TTC549 (cell line): Measurements from ENCODE around the gene MAB21L4.
A peak's percentile ranks its signal among the peaks of the same experiment; 100 is the strongest.
"Not testable (repeated sequence)": the region's sequence is repeated elsewhere in the genome, so short reads cannot be mapped to it uniquely, and the experiment has no call there.

Experiments
- FAIRE-seq: peaks from 2 replicates; lab custom pipeline; 2012; peaks lifted over from hg19 to GRCh38; lab: Jason Lieb, UNC

MAB21L4 gene

DNA sequence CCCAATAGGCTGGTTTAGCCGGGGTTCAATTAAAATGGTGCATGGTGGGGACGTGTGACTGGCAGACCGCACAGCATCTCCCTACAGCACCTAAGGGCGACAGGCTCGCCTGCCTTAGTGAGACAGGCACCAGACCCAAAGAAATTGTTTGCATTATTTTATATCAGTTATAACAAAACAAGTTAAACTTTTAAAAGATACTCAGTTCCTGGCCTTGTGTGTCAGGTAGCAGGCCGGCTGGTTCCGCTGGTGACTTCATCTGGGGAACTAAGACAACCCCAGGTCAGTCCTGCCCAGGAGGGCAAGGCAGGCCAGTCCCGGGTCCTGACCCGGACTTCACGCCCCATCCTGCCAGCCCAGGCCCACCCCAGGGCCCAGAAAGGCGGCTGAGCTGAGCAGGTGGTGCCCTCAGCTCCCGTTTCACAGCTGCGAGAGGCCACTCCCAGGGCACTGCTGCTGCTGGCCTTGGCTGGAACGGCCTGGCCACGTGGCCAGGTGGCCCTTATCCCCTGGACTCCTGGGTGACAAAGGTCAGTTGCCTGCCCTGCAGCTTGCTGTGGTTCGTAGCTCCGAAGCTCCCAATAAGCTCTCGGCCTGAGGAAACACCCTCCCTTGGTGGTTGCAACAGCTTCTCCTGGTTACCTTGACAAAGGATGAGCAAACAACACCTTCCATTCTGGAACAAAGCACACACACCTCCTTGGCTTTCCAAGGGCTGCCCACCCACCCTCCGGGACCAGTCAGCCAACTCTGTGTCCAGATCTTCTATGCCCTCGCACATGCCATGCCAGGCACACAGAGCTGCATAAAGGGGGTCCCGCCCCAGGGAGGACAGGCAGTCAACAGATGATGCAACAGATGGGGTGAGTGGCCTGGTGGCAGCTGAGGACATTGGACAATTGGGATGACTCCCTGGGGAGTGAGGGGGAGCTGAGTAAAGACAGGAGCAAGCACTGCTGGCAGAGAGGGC lies 38.6 kb downstream of the MAB21L4 start:
- no peak for FAIRE-seq

DNA sequence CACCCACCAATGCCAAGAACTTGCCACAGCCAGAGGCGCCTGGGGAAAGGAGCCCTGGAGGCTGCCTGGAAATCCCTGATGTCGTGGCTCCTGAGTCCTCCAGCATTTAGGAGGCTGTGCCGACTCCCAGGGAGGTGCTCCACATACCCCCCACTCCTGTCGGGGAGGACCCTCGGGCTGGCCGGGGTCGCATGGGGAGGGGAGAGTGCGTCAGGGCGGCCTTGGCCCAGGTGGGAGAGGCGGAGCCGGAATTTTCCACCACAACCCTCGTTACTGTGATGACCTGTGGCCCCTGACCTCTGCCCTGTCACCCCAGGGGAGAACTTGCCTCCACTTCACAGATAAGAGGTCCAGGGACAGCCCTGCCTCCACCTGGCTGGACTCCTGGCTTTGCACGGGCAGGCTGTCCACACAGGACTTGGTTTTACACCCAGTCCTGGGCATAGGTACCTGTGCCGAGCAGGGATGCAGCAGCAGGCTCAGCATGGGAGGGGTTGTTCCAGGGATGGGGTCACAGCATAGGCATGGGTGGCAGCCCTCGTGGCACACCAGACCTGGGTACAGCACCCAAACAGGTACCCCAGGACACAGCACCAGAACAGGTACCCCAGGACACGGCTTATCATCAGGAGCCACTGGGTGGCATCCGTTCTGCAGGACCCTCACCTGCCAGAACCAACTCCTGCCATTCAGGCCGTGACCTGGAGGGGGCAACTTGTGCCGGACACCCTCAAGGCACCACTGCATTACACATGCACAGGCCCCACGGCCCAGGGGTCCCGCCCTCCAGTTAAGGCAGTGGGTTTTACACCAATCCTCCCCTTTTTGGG lies 39.6 kb downstream of the MAB21L4 start:
- FAIRE-seq, result no peak

DNA sequence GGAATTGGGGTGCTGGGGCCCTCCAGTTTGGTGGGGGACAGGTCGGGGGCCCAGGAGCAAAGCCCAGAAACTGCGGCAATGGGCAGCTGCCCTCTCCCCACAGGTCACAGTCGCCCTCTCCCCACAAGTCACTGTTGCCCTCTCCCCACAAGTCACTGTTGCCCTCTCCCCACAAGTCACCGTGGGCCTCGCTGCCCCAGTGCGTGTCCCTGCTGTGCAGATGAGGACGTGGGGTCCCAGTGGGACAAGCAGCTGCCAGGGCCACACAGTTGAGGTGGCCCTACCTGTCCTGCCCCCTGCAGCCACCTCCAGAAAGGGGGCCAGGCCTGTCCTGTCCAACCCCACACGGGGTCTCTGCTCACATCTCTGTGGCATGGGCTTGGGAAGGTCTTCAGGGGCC lies 40.3 kb downstream of the MAB21L4 start:
- FAIRE-seq, result no peak

DNA sequence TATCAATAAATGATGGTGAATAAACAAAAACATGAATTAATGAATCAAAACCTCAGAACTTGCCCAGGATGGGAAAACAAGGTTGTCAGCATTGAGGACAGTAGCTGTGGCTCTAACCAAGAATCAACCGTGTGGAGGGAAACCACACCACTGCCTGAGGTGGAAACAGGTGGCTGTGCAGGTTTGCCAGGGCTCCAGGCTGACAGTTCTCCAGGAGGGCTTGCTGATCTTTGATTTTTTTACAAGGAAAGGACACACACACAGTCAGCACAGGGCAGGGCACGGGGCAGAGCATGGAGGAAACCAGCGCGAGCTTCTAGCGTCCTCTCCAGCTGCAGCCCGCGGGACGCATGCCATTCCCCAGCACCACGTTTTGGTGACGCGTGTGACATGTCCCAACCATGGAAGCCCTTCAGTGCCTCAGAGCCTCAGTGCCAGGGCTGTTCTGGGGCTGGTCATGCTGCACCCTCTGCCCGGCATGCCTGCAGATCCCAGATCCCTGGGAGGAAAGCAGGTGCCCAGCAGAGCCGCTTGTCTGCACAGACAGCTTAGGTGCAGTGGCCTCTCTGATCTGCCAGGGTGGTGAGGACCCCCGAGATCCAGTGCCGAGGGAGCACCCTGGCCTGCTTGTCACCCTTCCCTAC lies 43.2 kb downstream of the MAB21L4 start:
- FAIRE-seq, result no peak

DNA sequence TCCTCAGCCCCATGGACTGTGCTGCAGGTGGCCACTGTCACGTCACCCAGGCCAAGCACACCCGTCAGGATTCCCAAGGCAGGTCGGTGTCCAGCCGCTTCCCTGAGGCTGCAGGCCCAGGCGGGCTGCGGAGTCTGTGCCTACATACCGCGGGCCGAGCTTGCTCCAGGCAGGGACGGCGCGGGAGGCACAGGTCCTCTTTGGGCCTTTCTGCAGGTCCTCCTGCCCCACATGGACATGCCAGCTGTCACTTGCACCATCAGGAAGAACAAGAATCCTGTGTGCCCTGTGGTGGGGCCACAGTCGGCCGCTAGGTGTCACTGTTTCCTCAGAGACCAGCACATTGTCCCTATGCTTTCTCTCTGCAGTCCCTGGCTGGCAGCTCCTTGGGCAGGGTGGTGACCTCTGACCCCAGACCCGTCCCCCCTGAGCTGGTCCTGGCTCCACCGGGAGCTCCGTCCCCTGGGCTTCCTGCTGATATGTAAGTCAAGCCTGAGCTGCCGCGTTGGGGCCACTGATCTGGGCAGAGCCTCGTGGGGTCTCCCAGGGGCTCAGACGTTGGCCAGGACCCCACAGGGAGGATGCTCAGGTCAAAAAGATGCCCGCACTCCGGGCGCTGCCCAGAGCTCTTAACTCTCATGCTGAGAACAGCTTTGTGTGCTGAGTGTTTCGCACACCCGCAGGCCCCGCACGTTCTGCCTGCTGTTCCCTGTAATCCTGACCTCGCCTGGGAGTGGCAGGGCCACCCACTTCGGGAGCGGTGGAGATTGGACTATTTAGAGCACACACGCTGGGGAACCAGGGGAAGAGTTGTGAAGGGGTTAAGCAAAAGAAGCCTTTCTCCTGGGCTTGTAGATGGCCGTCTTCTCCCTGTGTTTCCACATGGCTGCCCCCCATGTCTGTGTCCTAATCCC lies 44.6 kb downstream of the MAB21L4 start:
- no peak for FAIRE-seq

DNA sequence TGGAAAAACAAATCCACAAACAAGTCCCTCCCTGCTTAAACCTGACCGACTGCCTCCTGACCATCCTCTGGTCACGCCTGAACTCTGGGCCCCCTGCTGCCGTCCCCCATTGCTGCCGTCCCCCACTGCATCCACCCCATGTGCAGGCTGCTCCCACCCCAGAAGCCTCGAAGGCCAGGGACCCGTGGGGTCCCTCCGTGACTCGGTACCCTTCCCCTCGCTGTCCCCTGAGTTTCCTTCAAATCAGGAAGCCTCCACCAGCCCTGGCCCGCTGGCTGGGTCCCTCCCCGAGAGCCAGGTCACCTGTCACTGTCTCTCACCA lies 45.2 kb downstream of the MAB21L4 start:
- FAIRE-seq, result no peak

DNA sequence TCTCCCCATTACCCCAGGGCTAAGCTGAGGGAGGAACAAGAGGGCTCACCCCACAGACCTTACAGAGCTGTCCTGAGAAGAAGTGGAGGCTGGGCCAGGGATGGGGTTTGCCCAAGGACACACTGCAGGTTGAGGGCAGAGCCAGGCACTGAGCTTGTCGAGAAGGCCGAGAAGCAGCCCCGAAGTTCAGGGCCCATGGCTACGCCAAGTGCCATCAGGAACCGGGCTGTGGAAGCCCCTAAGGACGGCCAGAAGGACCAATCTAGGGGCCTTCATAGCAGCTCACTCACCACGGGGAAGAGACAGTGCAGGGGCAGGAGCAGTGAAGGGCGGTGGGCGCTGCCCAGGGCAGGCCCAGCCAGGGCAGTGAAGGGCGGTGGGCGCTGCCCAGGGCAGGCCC lies 45.9 kb downstream of the MAB21L4 start:
- no peak for FAIRE-seq

DNA sequence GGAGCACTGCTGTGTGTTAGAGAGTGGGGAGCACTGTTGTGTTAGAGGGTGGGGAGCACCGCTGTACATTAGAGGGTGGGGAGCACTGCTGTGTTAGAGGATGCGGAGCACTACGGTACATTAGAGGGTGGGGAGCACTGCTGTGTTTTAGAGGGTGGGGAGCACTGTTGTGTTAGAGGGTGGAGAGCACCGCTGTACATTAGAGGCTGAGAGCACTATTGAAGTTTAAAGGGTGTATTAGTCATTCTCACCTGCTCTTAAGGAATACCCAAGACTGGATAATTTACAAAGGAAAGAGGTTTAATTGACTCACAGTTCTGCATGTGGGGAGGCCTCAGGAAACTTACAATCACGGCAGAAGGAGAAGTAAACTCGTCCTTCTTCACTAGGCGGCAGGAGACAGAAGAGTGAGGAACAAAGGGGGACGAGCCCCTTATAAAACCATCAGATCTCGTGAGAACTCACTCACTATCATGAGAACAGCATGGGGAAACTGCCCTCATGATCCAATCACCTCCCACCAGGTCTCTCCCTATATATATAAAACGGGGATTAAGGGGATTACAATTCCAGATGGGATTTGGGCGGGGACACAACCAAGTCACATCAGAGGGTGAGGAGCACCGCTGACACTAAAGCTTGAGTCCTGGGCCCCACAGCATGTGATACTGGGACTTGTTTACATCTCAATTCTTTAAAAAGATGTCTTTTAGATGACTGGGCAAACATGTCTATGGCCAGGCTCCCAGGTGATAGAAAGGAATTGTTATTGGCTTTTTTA lies 46.9 kb downstream of the MAB21L4 start:
- no peak for FAIRE-seq

DNA sequence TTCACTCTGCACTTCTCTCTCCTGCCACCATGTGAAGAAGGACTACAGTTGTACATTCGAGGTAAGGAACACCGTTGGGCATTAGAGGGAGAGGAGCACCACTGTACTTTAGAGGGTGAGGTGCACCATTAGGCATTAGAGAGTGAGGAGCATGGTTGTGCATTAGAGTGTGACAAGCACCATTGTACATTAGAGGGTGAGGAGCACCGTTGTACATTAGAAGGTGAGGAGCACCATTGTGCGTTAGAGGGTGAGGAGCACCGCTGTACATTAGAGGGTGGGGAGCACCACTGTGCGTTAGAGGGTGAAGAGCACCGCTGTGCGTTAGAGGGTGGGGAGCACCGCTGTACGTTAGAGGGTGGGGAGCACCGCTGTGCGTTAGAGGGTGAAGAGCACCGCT lies 48.1 kb downstream of the MAB21L4 start:
- FAIRE-seq, result no peak

DNA sequence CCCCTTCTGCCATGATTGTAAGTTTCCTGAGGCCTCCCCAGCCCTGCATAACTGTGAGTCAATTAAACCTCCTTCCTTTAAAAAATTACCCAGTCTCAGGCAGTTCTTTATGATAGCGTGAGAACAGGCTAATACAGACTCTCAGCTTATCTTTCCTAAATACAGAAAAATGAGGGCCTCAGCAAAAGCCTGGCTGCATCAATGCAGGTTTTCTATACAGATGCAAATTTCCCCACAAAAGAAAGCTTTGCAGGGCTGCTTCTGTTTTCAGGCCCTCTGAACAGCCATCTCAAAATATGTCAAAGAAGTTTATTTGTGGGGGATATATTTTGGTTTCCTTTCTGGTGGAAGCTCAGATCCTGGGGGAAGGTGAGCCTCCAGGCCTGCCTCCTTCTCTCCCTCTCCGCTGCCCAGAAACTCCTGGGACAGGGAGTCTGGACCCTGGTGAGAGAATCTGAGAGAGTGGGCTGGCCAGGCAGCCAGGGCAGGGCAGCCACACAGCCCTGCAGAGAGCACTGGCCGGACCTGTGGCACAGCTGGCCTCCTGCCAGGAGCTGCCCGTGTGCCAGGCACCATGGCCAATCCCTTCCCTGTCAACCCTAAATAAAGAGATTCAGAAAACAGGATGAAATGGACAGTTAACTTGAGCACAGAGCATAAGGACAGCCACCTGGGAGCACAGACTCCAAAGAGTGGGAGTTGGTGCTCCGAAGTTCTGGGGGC lies 48.9 kb downstream of the MAB21L4 start:
- no peak for FAIRE-seq

DNA sequence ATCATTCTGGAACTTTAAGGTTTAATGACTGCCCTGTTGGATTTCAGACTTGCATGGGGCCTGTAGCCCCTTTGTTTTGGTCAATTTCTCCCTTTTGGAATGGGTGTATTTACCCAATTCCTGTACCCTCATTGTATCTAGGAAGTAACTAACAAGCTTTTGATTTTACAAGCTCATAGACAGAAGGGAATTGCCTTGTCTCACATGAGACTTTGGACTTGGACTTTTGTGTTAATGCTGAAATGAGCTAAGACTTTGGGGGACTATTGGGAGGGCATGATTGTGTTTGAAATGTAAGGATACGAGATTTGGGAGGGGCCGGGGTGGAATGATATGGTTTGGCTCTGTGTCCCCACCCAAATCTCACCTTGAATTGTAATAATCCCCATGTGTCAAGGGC lies 49.6 kb downstream of the MAB21L4 start:
- not testable (repeated sequence) for FAIRE-seq

DNA sequence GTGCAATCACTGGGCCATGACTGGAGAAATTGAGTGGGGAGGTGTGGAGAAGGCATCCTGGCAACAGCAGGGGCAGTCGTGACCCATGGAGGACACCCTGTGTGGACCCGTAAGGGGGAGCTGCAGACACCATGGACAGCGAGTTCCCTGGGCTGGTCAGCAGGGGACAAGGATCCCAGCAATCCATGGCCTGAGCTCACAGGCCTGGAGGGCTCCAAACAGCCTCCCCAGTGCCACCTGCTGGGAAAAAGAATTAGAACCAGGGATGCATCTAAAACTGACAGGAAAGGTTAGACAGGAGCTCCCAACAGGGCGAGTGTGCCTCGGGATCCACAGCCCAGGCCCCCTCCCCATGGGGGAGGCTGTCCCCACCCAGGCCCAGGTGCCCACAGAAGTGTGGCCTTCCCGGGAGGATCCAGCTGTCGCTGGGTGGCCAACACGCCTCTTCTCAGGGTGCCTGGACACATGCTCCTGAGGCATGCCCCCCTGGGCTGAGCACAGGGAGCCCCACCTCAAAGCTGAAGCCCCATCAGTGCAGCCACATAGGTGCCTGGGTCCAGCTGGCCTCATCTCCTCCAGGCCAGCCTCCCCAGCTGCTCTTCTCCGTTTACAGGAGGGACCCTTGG lies 55.4 kb downstream of the MAB21L4 start:
- peak; percentile 11 for FAIRE-seq

DNA sequence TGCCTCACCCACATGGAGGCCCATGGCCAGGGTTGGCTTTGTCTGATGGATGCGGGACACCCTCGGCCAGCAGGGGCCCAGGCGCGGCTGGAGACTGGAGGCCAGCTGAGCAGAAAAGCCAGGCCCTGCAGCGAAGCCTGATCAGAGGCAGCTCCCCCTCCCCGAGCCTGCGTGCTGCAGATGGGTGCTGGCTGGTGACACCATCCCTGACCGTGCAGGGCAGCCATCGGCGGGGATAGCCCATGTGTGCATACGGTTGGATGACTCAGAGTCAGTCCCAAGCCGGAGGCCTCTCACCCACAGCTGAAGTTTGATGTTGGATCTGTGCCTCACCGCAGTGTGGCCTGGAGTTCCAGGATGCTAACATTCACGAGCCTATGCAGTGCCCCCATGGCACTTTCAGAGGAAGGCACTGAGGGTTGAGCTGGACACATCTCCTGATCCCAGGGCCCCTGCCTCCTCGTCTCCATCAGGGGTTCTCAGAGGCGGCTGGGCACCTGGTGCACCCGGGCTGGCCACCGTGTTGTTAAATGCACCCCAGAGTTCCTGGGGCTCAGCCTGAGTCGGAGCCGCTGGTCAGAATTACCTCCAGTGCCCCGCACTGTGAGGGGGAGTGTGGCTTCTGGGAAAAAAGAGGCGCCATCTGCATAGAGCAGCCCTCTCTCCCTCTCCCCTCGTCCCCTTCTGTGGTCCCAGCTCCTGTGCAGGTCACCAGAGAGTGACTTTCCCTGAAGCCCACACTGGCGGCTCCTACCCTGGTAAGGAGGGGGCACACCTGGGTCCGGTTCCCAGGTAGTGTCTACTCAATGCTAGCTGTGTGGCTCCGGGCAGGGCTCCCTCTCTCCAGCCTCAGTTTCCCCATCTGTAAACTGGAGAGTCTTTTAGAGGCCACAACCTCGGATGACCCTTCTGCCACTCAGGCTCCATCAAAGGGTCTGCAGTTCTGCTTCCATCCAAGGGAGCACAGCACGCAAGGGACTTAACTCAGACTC lies 56.5 kb downstream of the MAB21L4 start:
- no peak for FAIRE-seq

DNA sequence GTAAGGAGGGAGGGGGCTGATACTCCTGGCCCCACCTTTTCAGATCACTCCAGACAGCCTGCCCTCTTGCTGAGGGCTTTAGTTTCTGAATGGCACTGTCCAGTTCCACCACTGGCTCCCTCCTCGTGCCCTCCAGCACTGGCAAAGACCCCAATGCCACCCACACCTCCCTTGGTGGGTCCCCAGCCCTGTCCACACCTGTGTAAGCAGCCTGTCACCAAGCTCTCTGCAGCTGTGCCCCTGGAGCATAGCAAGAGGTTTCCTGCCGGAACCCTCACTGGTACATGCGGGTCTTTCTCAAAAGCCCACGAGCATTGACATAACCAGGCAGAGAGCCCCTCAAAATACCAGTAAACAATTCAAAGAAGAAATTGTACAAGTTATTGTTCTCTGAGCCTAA lies 58.3 kb downstream of the MAB21L4 start:
- FAIRE-seq, result no peak

DNA sequence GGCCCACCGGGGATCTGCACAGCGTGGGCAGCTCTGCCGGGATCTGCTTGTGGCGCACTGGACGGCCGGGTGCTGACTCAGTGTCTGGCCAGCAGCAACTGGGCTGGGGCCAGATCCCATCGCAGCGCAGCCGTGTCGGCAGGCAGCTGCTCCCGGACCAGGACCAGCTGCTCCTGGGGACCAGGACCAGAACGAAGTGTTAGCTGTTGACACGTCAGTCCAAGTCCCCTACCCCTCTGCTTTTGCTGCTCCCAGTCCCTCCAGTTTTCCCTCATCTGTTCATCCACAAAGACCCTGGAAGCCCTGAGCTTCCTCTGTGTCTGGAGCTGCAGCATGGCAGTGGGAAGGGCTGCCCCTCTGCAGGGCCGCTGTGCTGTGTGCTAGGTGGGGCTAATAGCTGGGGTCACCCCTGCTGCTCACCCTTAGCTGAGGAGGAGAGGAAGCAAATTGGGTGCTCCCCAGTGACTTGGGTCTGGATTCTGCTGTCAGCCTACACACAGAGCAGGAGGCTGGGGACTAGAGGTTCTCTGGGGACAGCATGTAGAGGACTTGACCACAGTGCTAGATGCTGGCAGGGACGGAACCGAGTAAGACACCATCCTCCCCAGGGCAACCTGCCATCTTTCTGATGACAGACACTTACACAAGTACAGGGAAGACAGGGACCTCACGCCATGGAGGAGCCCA lies 59.0 kb downstream of the MAB21L4 start:
- FAIRE-seq, result no peak
